G401 (cell line): ENCODE results near the gene ZIC5. TPM values are rescaled to one million over a fixed set of nuclear protein-coding genes. Genes with fewer than 3 reads are reported as not detected.

Source experiments
- total RNA-seq: library from RNA; depleted of rRNA; stranded (reverse); fragments of >200 nt; shearing (Covaris generic); gene quantifications from 2 replicates; pipeline ENCODE4 v1.2.3, GENCODE V29; 2014; rRNA removed

Gene ZIC5
- total RNA-seq, 1 experiment from 2014 or later = 10.1 TPM

Other genes starting within 250 kb of the ZIC5 start
- gene ZIC2, start 10.0 kb upstream of the ZIC5 start, total RNA-seq = 10.0 and 16.8 TPM in 2 replicates
- 15.4 and 22.1 TPM in 2 replicates for gene PCCA, start 117.3 kb upstream of the ZIC5 start, total RNA-seq